NCI-H2196 treated with DMSO at 0.1 percent for 48 hours (cell line): ENCODE measurements around the gene MT4.

Experiments used
- DNase-seq: peaks from one replicate; lab custom pipeline; 2025; ENCODE audit not compliant: unreplicated experiment; lab: John Stamatoyannopoulos, UW

MT4 gene

DNA sequence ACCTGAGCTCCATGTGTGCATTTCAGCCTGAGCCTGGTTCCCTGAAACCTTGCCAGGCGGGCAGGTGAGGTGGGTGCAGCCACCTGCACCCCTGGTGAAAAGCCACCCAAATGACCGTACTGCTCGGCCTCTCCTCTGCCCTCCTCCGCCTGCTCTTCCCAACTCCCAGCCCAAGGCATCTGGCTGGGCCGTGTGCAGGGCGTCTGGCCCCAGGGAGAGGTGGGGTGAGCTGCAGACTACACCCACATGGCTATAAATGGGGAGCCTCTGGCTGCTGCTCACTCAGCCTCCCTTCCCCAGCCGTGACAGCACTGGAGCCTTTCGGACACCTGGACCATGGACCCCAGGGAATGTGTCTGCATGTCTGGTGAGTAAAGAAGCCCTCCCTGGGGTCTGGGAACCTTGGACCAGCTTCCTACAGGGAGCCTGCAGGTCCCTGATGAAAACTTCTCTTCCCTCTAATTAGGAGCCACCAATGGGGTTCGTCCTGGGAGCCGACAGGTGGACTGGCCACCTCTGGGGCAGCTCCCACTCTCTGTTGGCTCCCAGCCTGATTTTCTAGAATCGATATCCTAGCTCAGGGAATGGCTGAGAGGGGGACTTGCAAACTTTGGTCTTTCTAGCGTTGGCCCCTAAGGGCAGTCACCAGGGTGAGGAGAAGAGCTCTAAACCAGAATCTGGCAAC lies at the start of gene MT4:
Gene MT4 (plus strand): TSS at position 281 of the 685 bp plus-strand sequence. CDS start 56 bp downstream, at position 337.
- DNase-seq: no peak

DNA sequence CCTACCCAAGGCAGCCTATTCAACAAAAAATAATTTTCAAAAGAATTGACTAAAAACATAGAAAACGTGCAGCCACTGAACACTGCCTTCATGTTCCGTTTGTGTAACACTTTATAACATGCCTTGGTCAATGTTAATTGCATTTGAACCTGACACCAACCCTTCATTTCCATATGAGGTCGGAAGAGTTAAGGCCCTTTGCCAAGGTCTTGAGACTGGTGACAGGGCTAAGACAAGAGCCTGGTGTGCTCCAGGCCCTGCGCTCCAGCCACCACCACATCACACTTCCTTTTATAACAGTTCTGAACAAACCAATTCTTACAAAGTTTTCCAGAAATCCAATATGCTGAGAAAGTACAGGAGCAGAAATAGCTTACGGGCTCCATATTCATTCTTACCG lies 49.2 kb upstream of the MT4 start:
- no peak for DNase-seq

DNA sequence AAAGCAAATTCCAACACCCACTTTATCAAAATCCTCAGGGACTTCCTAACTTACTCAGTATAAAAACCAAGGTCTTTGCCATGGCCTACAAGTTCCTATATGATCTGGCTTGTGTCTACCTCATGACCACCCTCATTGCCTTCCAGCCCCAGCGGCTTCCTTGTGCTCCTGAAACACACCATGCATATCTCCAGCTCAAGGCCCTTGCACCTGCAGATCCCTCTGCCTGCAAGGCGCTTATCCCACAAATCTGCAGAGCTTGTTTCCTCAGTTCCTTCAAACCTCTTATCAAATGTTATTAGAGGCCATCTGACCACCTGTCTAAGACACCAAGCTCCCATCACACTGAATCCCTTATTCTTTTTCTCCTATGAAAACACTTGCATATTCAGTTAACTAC lies 47.7 kb upstream of the MT4 start:
- no peak for DNase-seq

DNA sequence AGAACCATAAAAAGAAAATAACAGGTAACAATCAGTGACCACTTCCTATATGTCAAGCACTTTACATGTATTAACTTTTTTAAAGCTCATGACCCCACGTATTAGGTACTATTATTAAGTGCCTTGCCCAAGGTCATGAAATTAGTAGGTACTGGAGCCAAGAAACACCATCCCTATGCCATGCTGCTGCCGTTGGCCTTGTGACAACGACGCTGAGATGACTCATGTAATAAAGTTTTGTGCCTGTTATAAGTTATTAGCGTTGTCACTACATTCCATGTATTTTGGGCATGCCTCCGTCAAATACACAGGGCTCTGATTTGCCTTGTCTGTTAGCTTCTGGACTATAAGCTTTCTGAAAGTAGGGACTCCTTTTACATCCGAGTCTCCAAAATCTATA lies 46.4 kb upstream of the MT4 start:
- DNase-seq: no peak

GRCh38 chr16:56519459-56520250 lies 45.2 kb upstream of the MT4 start, which contains the start of gene BBS2:
TSS of gene BBS2 (minus strand) at chr16:56520024. CDS start at chr16:56519862, 162 bp downstream.
- peak; percentile 37 for DNase-seq

- DNase-seq: no peak
Observed at GRCh38 chr16:56520251-56520577, 44.7 kb upstream of the MT4 start.

DNA sequence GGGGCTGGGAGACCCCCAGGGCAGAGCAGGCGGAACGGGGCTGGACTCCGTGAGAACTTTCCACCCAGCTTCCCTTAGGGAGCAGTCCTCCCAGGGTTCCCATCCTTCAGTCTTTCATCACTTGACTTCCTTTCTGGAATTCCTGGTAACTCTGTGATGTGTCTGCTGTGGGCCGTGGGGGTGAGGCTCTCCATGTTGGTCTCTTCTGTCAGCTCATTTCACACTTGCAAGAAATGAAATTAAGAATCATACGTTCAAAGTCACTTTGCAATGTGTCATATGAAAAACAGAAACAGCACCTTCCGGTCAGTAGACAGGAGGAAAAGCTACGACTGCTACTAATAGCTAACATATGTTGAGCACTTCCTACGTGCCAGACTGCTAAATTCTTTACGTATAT lies 39.6 kb upstream of the MT4 start:
- no peak for DNase-seq

- DNase-seq: no peak
Observed at GRCh38 chr16:56530872-56531271, 34.0 kb upstream of the MT4 start.

- no peak for DNase-seq
Observed at GRCh38 chr16:56532714-56533113, 32.2 kb upstream of the MT4 start.

DNA sequence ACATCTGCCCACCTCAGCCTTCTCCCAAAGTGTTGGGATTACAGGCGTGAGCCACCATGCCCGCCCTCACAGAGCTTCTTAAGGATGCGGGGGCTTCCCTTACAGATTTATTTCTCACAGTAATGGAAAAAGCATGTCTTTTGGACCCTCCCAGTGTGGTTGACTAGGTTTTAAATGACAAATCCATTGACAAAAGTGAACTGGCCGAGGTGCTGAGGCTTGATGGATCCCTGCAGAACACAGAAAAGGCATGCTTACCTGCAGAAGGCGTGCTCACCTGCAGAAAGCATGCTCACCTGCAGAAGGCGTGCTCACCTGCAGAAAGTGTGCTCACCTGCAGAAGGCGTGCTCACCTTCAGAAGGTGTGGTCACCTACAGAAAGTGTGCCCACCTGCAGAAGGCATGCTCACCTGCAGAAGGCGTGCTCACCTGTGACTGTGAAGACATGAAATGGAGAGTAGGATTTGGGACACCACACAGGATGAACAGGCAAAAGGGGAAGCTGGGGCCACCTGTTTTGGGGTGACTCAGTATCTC lies 30.0 kb upstream of the MT4 start:
- DNase-seq: no peak

- DNase-seq: no peak
Observed at GRCh38 chr16:56538331-56538730, 26.5 kb upstream of the MT4 start.

DNA sequence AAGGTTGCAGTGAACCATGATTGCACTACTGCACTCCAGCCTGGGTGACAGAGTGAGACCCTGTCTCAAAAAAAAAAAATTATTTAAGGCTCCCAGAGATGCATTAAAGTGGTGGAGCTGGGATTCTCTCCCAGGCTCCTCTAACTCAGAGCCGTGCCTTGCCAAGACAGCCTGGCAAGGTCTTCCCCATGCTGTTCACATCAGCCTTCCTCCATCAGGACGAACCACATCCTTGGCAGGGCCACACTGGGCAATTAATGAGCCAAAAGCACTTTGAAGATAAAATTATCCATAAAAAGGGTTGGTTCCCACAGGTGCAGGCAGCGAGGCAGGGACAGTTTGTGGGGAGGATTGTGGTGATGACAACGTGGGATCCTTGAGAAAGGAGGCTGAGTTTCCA lies 25.2 kb upstream of the MT4 start:
- no peak for DNase-seq

- DNase-seq: no peak
Observed at GRCh38 chr16:56542039-56542438, 22.8 kb upstream of the MT4 start.

DNA sequence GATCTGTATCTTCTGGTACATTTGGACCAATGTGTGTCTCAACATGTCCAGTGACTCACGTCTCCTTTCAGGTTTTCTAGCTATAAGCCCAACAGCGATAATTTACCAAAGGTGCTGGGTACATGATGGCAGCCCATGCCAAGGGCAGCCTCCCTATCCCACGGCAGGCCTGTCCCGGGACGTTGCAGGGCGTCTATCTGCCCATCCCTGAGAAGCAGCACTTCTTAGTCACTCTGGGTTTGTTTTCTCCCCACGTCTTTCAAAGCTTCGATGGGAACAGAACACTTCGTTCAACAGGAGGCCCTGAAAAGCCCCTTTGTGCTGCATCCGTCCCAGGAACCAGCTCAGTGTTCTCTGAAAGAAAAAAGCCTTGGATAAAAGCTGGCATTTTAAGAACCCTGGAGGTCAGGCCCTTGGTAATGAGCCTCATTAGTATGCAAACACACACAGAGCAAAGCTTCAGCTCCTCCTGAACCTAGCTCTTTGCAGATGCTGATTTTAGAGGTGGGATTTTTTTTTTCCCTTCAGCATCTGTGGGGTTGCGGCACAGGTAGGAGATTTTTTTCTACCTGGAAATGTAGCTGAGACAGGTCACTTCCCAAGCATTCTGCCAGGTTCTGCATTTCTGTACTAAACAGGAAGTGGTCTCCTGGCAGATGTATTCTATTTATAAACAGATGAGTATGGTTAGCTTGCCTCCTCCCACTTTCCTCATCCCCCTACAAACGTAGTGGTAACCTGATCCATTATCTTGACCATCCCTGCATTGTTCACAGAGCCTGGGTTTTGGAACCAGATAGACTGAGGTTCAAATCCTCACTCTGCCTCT lies 17.5 kb upstream of the MT4 start:
- DNase-seq: peak; percentile 6

- no peak for DNase-seq
Observed at GRCh38 chr16:56547949-56548567, 16.8 kb upstream of the MT4 start.

- DNase-seq: no peak
Observed at GRCh38 chr16:56549161-56549560, 15.7 kb upstream of the MT4 start.

DNA sequence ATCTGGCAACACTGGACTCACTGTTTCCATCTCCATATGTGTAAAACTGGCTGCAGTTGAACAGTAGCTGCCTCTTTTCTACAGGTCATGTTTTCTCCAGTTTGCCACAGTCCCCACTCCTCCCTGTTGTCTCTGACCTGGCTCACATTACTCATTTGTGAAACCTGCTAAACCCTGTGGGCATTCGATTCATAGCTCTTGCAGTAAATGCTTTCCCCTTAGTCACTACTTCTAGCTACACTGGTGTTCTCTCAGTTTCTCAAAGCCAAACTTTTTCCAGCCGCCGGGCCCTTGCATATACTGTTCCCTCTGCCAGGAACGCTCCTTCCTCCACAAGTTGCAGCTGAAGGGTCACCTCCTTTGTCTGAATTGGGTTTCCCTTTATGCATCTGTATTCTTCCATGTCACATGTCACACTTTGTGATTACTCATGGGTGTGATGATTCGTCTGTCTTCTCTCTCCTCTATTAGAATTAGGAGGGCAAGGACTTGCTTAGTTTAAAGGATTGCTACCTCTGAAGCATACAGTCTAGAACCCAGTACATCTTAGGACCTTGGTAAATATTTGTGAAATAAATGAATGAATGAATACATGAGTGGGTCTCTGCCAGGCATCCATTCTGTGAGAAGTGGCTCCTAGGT lies 15.0 kb upstream of the MT4 start:
- DNase-seq: no peak

DNA sequence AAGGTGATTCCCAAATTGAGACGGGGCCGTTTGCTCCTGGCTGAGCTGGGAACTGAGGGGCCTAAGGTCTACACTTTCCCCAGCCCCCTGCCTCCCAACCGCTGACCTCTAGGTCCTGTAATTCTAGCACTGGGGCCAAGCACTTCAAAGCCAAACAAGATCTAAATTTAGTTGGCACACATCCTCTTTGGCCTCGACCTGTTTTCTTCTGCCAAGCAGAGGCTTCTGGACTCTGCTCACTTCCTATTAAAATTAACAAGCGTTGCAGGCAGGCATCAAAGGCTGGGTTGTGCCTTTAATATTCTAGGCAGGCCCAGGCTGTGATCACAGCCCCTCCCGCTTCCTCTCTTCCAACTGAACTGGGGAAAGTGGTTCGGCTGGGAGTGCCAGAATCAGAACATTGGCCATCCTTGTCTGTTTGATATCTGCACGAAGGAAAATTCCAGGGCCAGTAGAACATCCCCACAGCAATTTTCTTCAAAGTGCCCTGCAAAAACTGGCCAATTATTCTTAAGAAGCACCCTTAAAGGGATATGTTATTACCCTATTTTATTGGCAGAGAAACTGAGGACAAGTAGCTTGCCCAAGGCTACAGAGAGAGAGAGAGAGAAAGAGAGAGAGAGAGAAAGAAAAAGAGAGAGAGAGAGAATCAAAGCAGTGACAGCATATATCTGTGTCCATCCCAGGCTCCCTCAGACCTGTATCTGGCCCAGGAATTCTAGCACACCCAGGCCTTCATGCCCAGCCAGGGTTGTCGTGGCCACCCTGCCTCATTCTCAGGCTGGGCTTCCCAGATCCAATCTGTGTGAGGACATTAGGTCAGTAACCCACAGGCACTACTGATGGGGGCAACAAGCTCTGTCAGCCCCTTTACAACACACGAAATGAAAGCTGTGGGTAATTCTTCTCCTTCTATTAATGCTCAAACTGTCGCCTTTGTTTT lies 12.8 kb upstream of the MT4 start:
- peak; percentile 20 for DNase-seq

- DNase-seq: no peak
Observed at GRCh38 chr16:56554441-56554840, 10.4 kb upstream of the MT4 start.
